NB4 (cell line): Measurements from ENCODE around the gene IRX4.

Source experiments
- DNase-seq: peaks from one replicate; pipeline ENCODE4 v3.0.0; 2010; ENCODE audit warnings: low read depth
- H3K4me3 ChIP-seq: one replicate; pipeline ENCODE4 v1.5.1; 2011; ENCODE audit warnings: mild to moderate bottlenecking, low read depth, low read length, moderate library complexity
- MYC ChIP-seq: IDR thresholded peaks from 2 replicates; pipeline ENCODE4 v1.6.1; 2011; ENCODE audit warnings: low read depth, low read length
- POLR2A ChIP-seq: IDR thresholded peaks from 2 replicates; pipeline ENCODE4 v1.6.1; 2011; ENCODE audit warnings: mild to moderate bottlenecking; ENCODE audit not compliant: insufficient read length; ENCODE audit errors: extremely low read depth
- TF ChIP-seq, protein P1 (sequence below): IDR thresholded peaks from 2 replicates; pipeline ENCODE4 v1.6.1; 2011; ENCODE audit warnings: low read depth, low read length
- TF ChIP-seq, protein P2 (sequence below): IDR thresholded peaks from one replicate; pipeline ENCODE4 v1.5.1; 2012; ENCODE audit warnings: low read depth, low read length

IRX4 gene

GRCh38 chr5:1921711-1922110 is 39.0 kb upstream of the IRX4 start:
- DNase-seq = no peak
- TF ChIP-seq, protein P1, sequence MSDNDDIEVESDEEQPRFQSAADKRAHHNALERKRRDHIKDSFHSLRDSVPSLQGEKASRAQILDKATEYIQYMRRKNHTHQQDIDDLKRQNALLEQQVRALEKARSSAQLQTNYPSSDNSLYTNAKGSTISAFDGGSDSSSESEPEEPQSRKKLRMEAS = no peak
- TF ChIP-seq, protein P2, sequence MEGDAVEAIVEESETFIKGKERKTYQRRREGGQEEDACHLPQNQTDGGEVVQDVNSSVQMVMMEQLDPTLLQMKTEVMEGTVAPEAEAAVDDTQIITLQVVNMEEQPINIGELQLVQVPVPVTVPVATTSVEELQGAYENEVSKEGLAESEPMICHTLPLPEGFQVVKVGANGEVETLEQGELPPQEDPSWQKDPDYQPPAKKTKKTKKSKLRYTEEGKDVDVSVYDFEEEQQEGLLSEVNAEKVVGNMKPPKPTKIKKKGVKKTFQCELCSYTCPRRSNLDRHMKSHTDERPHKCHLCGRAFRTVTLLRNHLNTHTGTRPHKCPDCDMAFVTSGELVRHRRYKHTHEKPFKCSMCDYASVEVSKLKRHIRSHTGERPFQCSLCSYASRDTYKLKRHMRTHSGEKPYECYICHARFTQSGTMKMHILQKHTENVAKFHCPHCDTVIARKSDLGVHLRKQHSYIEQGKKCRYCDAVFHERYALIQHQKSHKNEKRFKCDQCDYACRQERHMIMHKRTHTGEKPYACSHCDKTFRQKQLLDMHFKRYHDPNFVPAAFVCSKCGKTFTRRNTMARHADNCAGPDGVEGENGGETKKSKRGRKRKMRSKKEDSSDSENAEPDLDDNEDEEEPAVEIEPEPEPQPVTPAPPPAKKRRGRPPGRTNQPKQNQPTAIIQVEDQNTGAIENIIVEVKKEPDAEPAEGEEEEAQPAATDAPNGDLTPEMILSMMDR = no peak
- TF ChIP-seq POLR2A (no peak), MYC (no peak)
- no peak overlapping the region for H3K4me3 ChIP-seq

- TF ChIP-seq, protein P1 = no peak
- TF ChIP-seq MYC (no peak), POLR2A (no peak)
- TF ChIP-seq, protein P2 = no peak
- no peak overlapping the region for H3K4me3 ChIP-seq
- no peak for DNase-seq
Observed at GRCh38 chr5:1919750-1920149, 37.0 kb upstream of the IRX4 start.

DNA sequence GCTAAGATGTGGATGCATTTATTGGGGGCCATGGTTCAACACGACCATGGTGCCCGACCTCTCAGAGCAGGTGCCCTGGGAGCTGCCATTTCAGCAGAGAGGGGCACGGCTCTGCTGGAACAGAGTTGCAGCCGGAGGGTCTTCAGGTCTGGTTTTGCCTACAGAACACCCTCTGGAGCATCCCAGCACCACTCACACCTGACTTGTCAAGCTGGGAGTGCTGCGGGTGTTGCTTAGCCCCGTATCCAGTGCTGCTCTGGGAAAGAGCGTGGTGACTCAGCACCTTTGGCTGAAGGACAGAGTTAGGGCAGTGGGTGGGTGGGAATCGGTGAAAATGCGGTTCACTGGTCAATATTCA is 36.5 kb upstream of the IRX4 start:
- H3K4me3 ChIP-seq = no peak overlapping the region
- TF ChIP-seq POLR2A (no peak), MYC (no peak)
- TF ChIP-seq, protein P1 = no peak
- TF ChIP-seq, protein P2 = no peak
- DNase-seq = no peak

DNA sequence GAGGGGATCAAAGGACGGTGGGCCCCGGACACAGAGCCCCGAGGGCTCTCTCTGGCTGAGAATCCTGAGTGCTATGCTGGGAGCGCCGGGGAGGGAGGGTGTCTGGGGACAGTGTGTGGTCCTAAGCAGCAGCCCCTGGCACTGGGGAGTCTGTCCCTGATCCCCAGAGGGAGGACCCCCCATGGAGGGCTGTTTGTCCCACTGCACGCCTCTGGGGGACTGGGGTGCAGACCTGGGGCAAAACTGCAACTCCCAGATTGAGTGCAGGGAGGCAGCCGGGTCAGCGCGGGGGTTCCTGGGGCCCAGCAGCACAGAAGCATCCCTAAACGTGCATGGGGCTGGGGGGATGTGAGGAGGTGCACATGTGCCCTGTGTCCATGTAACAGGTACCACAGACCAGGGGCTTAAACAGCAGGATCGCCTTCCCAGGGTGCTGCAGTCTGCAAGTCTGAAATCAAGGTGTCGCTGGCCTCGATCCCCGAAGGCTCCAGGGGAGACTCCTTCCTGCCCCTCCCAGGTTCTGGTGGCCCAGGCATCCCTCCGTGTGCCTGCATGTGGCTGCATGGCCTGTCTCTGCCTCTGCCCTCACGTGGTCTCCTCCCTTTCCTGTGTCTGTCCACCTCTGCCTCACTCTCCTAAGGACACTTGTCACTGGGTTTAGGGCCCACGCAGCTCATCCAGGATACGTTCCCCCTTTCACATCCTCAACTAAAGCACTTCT is 35.9 kb upstream of the IRX4 start:
- H3K4me3 ChIP-seq = no peak overlapping the region
- no peak for DNase-seq
- TF ChIP-seq, protein P2 = no peak
- TF ChIP-seq POLR2A (no peak), MYC (no peak)
- TF ChIP-seq, protein P1 = no peak

- no peak for DNase-seq
- no peak for TF ChIP-seq POLR2A
- TF ChIP-seq, protein P2 = no peak
- TF ChIP-seq, protein P1 = no peak
- TF ChIP-seq MYC = no peak
- H3K4me3 ChIP-seq = no peak overlapping the region
Observed at GRCh38 chr5:1917830-1918487, 35.2 kb upstream of the IRX4 start.
